Central memory CD8-positive, alpha-beta T cell (primary cell): ENCODE results near the gene LSR.
A peak's percentile ranks its signal among the peaks of the same experiment; 100 is the strongest.

ENCODE experiments used
- ATAC-seq: fragments of 150-1000 bp; cut with Tn5 transposase; replicated peaks from 2 replicates; pipeline ENCODE4 v1.10.0; 2022; ENCODE audit warnings: mild to moderate bottlenecking, moderate FRiP score, moderate number of reproducible peaks; ENCODE audit not compliant: poor library complexity, severe bottlenecking; ENCODE audit errors: extremely low read depth
- DNase-seq, 2 donors: peaks; one replicate each; pipeline ENCODE4 v3.0.0; 2021; ENCODE audit warnings: low spot score in 2 of 2
- H3K27ac Mint-ChIP-seq: one replicate; pipeline ENCODE4 v1.8.0; 2022; ENCODE audit warnings: low read depth, mild to moderate bottlenecking, moderate library complexity, mixed read lengths
- H3K27me3 Mint-ChIP-seq: one replicate; pipeline ENCODE4 v1.8.0; 2022; ENCODE audit warnings: mixed read lengths
- H3K36me3 Mint-ChIP-seq: one replicate; pipeline ENCODE4 v1.8.0; 2022; ENCODE audit warnings: mild to moderate bottlenecking, moderate library complexity, mixed read lengths; ENCODE audit not compliant: insufficient read depth
- H3K4me1 Mint-ChIP-seq: one replicate; pipeline ENCODE4 v1.8.0; 2022; ENCODE audit warnings: mixed read lengths
- H3K4me3 Mint-ChIP-seq: one replicate; pipeline ENCODE4 v1.8.0; 2022; ENCODE audit warnings: mild to moderate bottlenecking, moderate library complexity, mixed read lengths
- H3K9me3 Mint-ChIP-seq: one replicate; pipeline ENCODE4 v1.8.0; 2022; ENCODE audit warnings: mixed read lengths

The LSR gene

DNA sequence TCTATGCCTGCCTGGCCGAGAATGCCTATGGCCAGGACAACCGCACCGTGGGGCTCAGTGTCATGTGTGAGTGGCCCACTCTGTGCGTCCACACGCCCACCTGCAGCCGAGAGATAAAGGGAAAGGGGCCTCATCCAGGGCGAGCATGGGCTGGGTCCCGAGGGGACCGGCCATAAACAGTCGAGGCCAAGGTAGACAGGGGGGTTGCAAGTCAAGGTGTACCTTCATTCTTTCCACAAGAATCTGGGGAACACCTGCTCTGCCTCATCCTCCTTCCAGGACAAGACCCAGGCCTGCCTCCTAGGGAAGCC is 51.5 kb downstream of the LSR start:
- no peak overlapping the region for H3K27ac Mint-ChIP-seq
- H3K27me3 Mint-ChIP-seq: no peaks in the 10 kb centered on the region
- no peaks in the 10 kb centered on the region for H3K9me3 Mint-ChIP-seq
- H3K4me1 Mint-ChIP-seq: no peaks in the 10 kb centered on the region
- H3K4me3 Mint-ChIP-seq: no peak overlapping the region
- DNase-seq (no peak), ATAC-seq (no peak)
- no peaks in the 10 kb centered on the region for H3K36me3 Mint-ChIP-seq

DNA sequence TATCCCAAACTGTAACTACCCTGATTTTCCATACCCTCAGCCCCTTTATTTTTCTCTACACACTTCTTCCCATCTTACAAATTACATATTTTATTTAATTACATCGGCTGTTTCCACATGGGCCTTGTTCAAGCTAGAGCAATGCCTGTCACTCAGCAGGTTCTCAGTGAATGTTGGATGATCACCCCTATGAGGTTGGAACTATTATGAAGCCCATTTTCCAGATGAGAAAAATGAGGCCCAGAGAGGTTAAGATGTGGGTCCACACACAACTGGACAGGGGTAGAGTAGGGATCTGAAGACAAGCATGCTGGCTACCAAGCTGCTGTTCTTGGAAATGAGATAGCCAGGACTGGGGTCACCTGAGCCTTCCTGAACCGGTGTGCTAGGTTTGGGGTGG is 53.2 kb downstream of the LSR start:
- Mint-ChIP-seq H3K27ac (no peak overlapping the region), H3K36me3 (peaks cover 2% of the 10 kb centered on the region), H3K27me3 (no peaks in the 10 kb centered on the region), H3K4me3 (no peak overlapping the region), H3K9me3 (no peaks in the 10 kb centered on the region), H3K4me1 (no peaks in the 10 kb centered on the region)
- ATAC-seq (no peak), DNase-seq (no peak)

DNA sequence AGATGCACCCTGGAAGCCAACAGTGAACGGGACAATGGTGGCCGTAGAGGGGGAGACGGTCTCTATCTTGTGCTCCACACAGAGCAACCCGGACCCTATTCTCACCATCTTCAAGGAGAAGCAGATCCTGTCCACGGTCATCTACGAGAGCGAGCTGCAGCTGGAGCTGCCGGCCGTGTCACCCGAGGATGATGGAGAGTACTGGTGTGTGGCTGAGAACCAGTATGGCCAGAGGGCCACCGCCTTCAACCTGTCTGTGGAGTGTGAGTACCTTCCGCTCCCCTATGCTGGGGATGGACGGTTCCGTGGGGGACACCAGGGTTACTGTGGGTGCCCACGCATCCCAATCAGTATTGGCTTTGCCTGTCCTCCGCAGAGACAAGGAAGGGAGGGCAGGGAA is 53.6 kb downstream of the LSR start:
- no peaks in the 10 kb centered on the region for H3K27me3 Mint-ChIP-seq
- H3K27ac Mint-ChIP-seq: no peak overlapping the region
- H3K4me1 Mint-ChIP-seq: no peaks in the 10 kb centered on the region
- ATAC-seq (no peak), DNase-seq (no peak)
- H3K36me3 Mint-ChIP-seq: peaks cover 2% of the 10 kb centered on the region
- H3K4me3 Mint-ChIP-seq: no peak overlapping the region
- H3K9me3 Mint-ChIP-seq: no peaks in the 10 kb centered on the region

DNA sequence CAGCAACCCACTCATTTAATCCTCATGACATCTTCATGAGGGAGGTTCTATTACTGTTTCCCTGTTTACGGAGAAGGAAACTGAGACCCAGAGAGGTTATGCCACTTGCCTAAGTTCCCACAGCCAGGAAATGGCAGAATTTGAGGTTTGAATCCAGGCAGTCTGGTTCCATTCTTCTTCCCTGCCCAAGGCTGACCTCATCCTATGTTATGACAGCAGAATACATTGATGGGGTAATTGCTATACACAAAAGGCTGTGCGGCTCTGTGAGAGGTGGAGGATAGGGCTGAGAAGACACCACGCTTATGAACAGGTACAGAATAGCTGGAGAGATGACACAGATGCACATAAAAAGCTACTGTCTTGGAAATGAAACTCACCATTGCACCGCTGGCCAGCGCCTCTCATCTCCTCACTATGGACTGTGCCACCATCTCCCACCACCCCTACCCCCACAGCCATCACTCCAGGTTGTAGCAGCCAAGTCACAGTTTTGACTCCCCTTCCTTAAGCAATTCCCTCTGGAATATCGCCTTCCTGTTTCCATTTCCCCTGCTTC is 54.6 kb downstream of the LSR start:
- DNase-seq: no peak
- Mint-ChIP-seq H3K36me3 (peaks cover 2% of the 10 kb centered on the region), H3K4me1 (no peaks in the 10 kb centered on the region), H3K9me3 (no peaks in the 10 kb centered on the region), H3K27ac (no peak overlapping the region), H3K4me3 (no peak overlapping the region), H3K27me3 (peaks cover 6% of the 10 kb centered on the region)
- no peak for ATAC-seq

DNA sequence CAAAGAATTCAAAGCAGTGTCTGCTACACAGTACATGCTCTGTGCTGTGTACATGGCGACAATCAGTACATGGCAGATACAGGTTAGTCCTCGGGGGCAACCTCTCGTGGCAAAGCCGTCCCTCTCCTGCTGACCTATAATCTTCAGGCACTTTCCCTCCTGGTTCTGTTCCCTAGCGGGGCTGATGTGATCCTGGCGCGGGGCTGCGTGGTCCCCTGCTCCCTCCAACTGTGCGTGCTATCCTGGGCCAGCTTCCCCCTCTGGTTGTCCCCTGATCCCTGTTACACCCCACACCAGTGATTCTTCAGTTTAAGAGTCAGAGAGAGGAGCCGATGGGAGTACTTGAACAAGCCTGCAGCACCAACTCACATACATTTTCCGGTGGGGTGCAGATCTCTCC is 55.2 kb downstream of the LSR start:
- ATAC-seq: no peak
- H3K4me1 Mint-ChIP-seq: no peaks in the 10 kb centered on the region
- DNase-seq: no peak
- no peak overlapping the region for H3K4me3 Mint-ChIP-seq
- peaks cover 12% of the 10 kb centered on the region for H3K27me3 Mint-ChIP-seq
- H3K27ac Mint-ChIP-seq: no peak overlapping the region
- no peaks in the 10 kb centered on the region for H3K9me3 Mint-ChIP-seq
- peaks cover 2% of the 10 kb centered on the region for H3K36me3 Mint-ChIP-seq

GRCh38 chr19:35305181-35305580 is 56.4 kb downstream of the LSR start:
- ATAC-seq: no peak
- DNase-seq: no peak
- no peak overlapping the region for H3K4me3 Mint-ChIP-seq
- peaks cover 2% of the 10 kb centered on the region for H3K36me3 Mint-ChIP-seq
- H3K9me3 Mint-ChIP-seq: no peaks in the 10 kb centered on the region
- no peak overlapping the region for H3K27ac Mint-ChIP-seq
- H3K27me3 Mint-ChIP-seq: peaks cover 20% of the 10 kb centered on the region
- no peaks in the 10 kb centered on the region for H3K4me1 Mint-ChIP-seq

DNA sequence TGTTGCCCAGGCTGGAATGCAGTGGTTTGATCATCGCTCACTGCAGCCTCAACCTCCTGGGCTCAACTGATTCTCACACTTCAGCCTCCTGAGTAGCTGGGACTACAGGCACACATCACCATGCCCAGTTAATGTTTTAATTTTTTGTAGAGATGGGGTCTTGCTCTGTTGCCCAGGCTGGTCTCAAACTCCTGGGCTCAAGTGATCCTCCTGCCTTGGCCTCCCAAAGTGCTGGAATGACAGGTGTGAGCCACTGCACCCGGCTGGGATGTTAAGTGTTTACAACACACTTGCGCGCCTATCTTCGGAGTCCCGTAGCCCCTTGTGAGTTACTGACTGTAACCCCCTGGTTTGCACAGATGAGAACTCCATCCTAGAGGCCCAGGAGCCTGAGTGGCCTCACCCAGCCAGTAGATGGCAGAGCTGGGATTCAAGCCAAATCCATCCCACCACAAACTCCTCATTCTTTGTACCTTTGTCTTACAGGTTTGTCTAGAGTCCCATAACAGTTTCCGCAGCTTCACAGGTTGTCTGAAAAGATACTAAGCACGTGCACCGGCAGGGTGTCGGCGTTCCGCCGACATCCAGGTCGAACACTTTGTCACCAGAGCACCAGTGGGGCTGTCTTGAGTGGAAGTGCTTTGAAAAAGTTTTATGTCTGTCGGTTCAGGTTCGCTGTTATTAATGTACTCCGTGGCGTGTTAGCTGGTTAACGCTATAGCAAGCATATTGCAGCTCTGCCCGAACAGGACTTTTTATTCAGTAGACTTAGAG is 57.9 kb downstream of the LSR start:
- no peaks in the 10 kb centered on the region for H3K9me3 Mint-ChIP-seq
- no peaks in the 10 kb centered on the region for H3K4me1 Mint-ChIP-seq
- peaks cover 2% of the 10 kb centered on the region for H3K36me3 Mint-ChIP-seq
- no peak overlapping the region for H3K27ac Mint-ChIP-seq
- no peak for ATAC-seq
- H3K4me3 Mint-ChIP-seq: no peak overlapping the region
- peaks cover 20% of the 10 kb centered on the region for H3K27me3 Mint-ChIP-seq
- no peak for DNase-seq

GRCh38 chr19:35307931-35308330 is 59.1 kb downstream of the LSR start:
- H3K27ac Mint-ChIP-seq: peak overlapping the region; percentile 6

DNA sequence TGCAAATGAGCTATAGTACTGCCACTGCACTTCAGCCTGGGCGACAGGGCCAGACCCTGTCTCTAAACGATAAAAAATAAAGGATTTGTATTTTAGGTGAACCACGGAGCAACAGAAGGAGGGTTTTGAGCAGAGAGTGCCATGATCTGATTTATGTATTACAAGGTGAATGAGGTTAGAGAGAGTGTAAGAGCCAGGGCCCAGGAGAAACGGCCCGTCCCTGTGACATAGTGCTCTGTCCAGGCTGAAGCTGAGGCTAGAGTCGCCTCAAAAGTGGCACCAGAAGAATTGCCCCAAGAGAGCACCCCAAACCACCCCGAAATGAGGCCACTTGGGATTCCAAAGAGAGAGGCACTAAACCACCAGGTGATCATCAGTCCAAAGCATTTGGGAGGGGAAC is 60.1 kb downstream of the LSR start:
- H3K27me3 Mint-ChIP-seq: peaks cover 28% of the 10 kb centered on the region
- ATAC-seq (no peak), DNase-seq (no peak)
- no peak overlapping the region for H3K4me3 Mint-ChIP-seq
- peaks cover 2% of the 10 kb centered on the region for H3K36me3 Mint-ChIP-seq
- no peaks in the 10 kb centered on the region for H3K4me1 Mint-ChIP-seq
- no peaks in the 10 kb centered on the region for H3K9me3 Mint-ChIP-seq
- H3K27ac Mint-ChIP-seq: no peak overlapping the region

More at GRCh38 chr19:35307931-35308330, 59.1 kb downstream of the LSR start:
- peaks cover 2% of the 10 kb centered on the region for H3K36me3 Mint-ChIP-seq
- H3K27me3 Mint-ChIP-seq: peaks cover 20% of the 10 kb centered on the region
- DNase-seq (no peak), ATAC-seq (no peak)
- no peaks in the 10 kb centered on the region for H3K9me3 Mint-ChIP-seq
- H3K4me3 Mint-ChIP-seq: no peak overlapping the region
- H3K4me1 Mint-ChIP-seq: no peaks in the 10 kb centered on the region

DNA sequence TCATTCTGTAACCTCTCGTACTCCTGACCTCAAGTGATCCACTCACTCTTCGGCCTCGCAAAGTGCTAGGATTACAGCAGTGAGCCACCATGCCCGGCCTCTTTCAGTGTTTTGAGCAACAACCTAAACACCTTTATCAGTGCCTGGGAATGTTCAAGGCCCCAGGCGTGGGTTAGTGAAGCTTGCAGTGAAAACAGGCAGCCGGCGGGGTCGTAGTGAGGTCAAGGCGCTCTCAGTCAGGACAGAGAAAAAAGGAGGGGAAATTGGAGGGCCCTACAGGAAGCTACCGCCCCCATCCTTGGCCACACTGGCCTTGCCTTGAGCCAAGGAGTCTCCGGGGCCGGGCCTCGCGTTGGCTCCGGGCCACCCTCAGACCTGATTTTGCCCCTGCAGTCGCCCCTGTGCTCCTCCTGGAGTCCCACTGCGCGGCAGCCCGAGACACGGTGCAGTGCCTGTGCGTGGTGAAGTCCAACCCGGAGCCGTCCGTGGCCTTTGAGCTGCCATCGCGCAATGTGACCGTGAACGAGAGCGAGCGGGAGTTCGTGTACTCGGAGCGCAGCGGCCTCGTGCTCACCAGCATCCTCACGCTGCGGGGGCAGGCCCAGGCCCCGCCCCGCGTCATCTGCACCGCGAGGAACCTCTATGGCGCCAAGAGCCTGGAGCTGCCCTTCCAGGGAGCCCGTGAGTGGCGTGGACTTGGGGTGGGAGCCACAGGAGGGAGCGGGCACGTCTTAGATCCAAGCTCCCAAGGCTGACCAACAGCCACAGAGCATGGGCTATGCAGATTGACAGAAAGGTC is 60.9 kb downstream of the LSR start:
- Mint-ChIP-seq H3K27me3 (peaks cover 36% of the 10 kb centered on the region), H3K27ac (no peak overlapping the region), H3K36me3 (peaks cover 2% of the 10 kb centered on the region), H3K9me3 (no peaks in the 10 kb centered on the region), H3K4me3 (no peak overlapping the region), H3K4me1 (no peaks in the 10 kb centered on the region)
- ATAC-seq: no peak
- no peak for DNase-seq

- DNase-seq (no peak), ATAC-seq (no peak)
- no peak overlapping the region for H3K4me3 Mint-ChIP-seq
- H3K36me3 Mint-ChIP-seq: peaks cover 2% of the 10 kb centered on the region
- H3K4me1 Mint-ChIP-seq: no peaks in the 10 kb centered on the region
- H3K27me3 Mint-ChIP-seq: peaks cover 38% of the 10 kb centered on the region
- no peaks in the 10 kb centered on the region for H3K9me3 Mint-ChIP-seq
- H3K27ac Mint-ChIP-seq: no peak overlapping the region
Measured at GRCh38 chr19:35310331-35310730, 61.5 kb downstream of the LSR start.

DNA sequence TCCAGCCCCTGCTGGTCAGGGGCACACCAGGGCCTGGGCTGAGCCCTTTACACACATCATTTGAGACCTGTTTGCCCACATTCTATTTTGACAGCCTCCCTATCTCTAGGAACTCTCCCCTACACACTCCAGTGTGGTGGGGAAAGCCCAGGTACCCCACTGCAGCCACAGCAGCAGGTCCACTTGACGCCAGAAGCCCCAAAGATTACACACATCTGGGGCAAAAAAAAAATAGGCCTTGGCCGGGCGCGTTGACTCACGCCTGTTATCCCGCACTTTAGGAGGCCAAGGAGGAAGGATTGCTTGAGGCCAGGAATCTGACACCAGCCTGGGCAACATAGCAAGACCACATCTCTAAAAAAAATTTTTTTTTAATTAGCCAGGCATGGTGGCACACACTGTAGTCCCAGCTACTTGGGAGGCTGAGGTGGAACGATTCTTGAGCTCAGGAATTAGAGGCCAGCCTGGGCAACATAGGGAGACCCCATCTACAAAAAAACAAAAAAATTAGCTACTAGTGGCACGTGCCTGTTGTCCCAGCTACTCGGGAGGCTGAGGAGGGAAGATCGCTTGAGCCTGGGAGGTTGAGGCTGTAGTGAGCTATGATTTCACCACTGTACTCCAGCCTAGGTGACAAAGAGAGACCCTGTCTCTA is 62.1 kb downstream of the LSR start:
- H3K9me3 Mint-ChIP-seq: no peaks in the 10 kb centered on the region
- H3K27ac Mint-ChIP-seq: no peak overlapping the region
- ATAC-seq (no peak), DNase-seq (no peak)
- H3K36me3 Mint-ChIP-seq: peaks cover 2% of the 10 kb centered on the region
- peaks cover 38% of the 10 kb centered on the region for H3K27me3 Mint-ChIP-seq
- no peak overlapping the region for H3K4me3 Mint-ChIP-seq
- H3K4me1 Mint-ChIP-seq: no peaks in the 10 kb centered on the region
